ENCODE measurements around the gene SLC44A3.
A peak's percentile ranks its signal among the peaks of the same experiment; 100 is the strongest.

SLC44A3 gene

GRCh38 chr1:94905207-94905606 lies 85.0 kb downstream of the SLC44A3 start:
- DNase-seq (ENCODE audit: low read depth in 2 of 3, low spot score in 2 of 3), result no peak

GRCh38 chr1:94906382-94906781 lies 86.2 kb downstream of the SLC44A3 start:
- no peak for DNase-seq (ENCODE audit: low read depth in 2 of 3, low spot score in 2 of 3)

- DNase-seq (ENCODE audit: low read depth in 2 of 3, low spot score in 2 of 3), result no peak
Observed at GRCh38 chr1:94907136-94907535, 87.0 kb downstream of the SLC44A3 start.

GRCh38 chr1:94908190-94908589 lies 88.0 kb downstream of the SLC44A3 start:
- no peak for DNase-seq (ENCODE audit: low read depth in 2 of 3, low spot score in 2 of 3)

DNA sequence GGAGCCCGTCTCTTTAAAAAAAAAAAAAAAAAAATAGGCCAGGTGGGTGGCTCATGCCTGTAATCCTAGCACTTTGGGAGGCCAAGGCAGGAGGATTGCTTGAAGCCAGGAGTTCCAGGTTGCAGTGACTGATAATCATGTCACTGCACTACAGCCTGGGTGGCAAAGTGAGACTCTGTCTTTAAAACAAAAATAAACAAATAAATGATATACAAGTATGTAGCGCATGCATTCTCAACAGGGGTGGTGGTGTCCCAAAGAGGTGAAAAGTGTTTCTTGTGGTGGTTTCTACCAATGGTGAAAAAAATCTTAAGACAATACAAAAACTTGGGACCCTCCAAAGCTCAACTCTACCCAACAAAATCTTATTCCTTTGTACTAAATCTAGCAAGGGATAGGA lies 88.8 kb downstream of the SLC44A3 start:
- no peak for DNase-seq (ENCODE audit: low read depth in 2 of 3, low spot score in 2 of 3)

GRCh38 chr1:94909486-94909885 lies 89.3 kb downstream of the SLC44A3 start:
- DNase-seq (ENCODE audit: low read depth in 2 of 3, low spot score in 2 of 3), result no peak

DNA sequence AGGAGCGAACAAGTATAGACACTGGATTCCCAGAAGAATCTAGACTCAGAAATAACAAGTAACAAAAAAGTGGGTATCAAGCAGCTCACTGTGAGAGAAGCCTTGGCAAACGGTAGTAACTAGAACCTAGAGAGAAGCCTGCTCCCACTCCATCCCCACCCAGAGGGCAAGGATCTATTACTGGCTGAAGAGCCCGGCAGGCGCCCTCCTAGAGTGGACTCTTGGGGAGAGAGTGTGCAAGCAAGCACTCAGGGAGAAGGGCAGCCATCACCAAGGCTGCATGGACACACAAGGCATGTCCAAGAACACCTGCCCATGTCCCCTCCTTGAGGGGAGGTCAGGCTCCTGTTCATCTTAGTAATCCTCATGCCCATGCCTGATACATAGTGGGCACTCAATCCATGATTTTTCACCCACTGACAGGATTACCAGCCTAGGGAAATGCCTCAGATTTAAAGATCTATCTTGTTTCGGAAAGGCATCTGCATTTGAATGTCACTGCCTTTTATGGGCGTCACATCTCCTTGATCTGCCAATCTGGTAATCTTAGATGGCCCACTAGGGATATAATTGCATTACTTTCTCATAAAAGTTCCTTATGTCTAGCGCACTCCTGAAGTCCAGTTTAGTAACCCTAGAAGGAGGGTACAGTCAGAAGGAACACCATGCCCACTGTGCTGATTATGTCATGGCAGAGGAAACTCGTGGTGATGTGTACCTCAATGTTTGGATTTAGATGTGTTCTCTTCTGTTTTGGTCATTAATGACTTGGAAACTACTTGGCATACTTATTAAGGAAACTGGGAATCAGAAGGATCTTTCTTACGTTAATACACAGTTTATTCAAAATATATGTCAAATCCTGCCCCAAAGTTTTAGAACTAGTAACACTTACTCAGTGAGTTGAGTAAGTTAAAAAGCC lies 92.4 kb downstream of the SLC44A3 start:
- no peak for DNase-seq (ENCODE audit: low read depth in 2 of 3, low spot score in 2 of 3)

- no peak for DNase-seq (ENCODE audit: low read depth in 2 of 3, low spot score in 2 of 3)
Observed at GRCh38 chr1:94917251-94917650, 97.1 kb downstream of the SLC44A3 start.

- no peak for DNase-seq (ENCODE audit: low read depth in 2 of 3, low spot score in 2 of 3)
Observed at GRCh38 chr1:94919241-94920030, 99.3 kb downstream of the SLC44A3 start.

GRCh38 chr1:94920061-94920460 lies 99.9 kb downstream of the SLC44A3 start:
- DNase-seq (ENCODE audit: low read depth in 2 of 3, low spot score in 2 of 3), result no peak

DNA sequence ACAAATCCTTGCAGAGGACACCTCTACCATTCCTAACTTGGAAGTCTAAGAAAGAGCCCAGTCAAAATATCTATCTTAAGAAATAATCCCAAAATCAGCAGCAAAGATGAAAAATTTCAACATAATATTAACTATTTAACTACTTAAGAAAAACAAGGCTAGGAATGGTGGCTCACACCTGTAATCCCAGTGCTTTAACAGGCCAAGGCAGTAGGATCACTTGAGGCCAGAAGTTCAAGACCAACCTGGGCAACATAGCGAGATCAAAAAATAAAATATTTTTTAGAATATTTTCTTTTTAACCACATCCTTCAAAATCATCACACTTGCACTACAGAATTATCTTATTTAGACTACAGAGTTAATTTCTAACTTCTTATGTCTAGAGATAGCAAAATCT lies 101.8 kb downstream of the SLC44A3 start:
- DNase-seq (ENCODE audit: low read depth in 2 of 3, low spot score in 2 of 3), result no peak

DNA sequence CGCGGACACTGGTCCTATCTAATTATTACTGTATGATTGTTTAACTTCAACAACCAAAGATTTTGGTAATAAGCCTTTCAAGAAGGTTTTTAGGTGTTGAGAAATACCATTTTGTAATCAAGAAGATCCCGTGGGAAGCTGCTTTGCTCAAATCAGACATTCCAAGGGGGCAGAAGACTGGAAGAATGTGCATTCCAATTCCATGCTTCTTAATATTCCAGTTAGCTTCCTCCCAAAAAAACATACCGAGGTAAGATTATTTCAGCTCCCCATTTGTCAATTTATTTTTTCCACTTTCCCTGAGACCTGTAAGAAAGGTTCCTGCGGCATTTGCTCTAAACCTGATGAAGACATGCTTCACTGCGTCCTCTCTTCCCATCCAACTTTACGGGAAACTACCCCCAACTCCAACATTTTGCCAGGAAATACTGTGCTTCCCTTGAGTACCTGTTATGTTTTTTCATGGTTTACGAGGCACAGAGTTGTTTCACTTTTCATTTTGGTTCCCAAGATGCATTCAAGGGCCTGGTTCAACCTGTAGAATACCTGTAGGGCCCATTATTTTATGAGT lies 102.7 kb downstream of the SLC44A3 start:
- no peak for DNase-seq (ENCODE audit: low read depth in 2 of 3, low spot score in 2 of 3)

DNA sequence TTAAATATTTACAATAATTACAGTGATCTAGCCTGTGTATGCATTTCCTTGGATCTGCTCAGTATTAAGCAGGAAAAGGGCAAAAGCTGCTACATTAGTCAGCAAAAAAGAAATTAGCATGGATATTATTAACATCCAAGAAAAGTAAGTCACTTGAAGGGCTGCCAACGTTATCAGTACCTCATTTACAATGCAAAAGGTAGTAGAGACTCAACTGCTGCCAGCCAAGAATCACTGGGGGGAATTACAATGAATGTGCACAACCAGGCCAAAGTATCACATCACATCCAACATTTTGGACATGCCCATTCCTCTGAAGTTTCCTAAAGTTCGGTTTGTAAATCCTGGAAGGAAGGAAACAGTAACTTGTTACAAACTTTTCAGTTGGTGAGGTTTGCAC lies 104.8 kb downstream of the SLC44A3 start:
- DNase-seq (ENCODE audit: low read depth in 2 of 3, low spot score in 2 of 3), result no peak

DNA sequence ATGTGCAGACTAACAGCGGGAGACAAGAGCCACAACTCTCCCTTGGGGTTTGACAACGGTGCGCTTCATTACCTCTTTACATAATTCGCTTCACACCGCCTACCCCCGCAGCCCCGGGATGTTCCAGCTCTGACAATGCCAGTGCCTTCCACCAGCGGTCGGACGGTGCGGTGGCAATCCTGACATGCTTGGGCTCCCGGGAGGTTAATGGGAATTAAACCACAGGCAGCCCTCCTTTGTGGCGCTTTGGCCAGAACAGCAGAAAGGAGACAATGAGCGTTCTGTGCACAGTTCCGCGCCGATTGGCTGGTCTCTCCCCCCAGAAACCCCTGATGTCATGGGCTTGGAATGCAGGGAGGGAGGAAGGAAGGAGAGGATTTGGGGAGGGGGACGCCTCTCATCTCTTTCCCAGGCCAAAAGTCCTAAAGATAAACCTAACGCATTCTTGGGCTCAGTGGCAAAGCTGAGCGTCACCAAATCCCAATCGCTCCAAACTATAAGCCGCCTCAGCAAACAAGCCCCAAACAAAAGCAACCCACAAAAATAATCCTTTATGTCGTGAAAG lies 105.5 kb downstream of the SLC44A3 start:
- no peak for DNase-seq (ENCODE audit: low read depth in 2 of 3, low spot score in 2 of 3)

- peak in 1 of 3 experiments; percentile 6 for DNase-seq (ENCODE audit: low read depth in 2 of 3, low spot score in 2 of 3)
Observed at GRCh38 chr1:94926126-94926914, 106.2 kb downstream of the SLC44A3 start.

GRCh38 chr1:94926915-94927404 lies 106.8 kb downstream of the SLC44A3 start, which contains the start of gene CNN3:
Gene CNN3, minus strand, starts transcription at chr1:94927110. Its CDS starts 216 bp downstream, at chr1:94926894.
- DNase-seq (ENCODE audit: low read depth in 2 of 3, low spot score in 2 of 3), result peak; percentile 31 to 35 (median 34)

DNA sequence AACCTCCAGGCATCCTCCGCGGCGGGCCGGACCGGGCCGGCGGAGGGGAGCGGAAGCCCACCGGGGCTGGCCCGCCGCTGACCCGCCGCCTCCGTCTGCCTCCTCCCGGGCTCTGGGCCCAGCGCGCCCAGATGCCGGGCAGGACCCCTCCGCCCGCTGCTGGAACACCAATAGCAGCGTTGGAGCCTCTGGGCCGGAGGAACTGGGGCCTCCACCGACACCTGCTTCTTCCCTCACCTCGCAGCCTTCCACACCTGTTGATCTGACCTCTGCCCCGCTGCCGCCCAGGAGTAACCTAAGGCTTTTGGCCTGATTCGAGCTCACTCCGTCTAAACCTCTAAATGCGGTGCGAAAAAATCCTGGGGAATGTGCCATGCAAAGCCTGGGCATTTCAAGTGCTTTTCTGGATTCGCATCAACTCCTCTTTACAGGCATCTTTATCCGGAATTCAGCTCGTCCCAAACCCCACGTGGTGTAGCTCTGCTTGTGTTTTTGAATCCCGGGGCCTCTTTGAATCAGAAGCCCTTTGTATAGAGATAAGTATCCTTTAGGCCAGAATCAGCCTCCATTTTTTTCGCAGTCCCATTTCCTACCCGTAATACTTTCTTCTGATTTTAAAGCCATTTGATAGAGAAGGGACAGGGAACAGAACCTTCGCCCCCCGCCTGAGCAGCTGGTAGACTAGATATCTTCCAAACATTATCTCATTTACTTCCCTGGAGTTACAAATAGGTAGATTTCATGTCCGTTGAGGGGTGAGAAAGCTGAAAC lies 107.4 kb downstream of the SLC44A3 start:
- no peak for DNase-seq (ENCODE audit: low read depth in 2 of 3, low spot score in 2 of 3)

DNA sequence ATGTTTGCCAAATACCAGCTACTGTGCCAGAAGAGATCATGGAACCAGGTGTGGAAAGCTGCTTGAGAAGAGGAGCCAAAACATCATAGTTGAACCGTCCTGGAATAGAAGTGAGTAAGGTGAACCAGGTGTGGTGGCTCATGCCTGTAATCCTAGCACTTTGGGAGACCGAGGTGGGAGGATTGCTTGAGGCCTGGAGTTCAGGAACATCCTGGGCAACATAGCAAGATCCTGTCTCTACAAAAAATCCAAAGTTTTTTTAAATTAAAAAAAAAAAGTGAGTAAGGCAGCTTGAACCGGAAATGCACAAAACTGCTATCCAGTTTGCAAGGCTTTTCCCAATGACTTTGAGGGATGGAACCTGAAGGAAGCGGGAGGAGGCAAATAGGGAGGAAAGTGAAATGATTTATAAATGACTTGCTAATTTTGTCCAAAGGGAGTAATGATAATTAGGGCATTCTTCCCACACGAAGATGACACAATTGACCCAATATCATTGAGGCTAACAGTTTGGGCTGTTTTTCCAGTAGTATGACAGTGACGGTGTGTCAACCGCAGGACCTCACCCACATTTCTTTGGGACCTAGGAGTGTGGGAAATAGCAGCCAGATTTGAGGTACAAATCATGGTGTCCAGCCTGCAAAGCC lies 108.3 kb downstream of the SLC44A3 start:
- DNase-seq (ENCODE audit: low read depth in 2 of 3, low spot score in 2 of 3), result no peak
